HEK293 (cell line): ENCODE results near the gene PGPEP1.

ENCODE experiments used
- CTCF ChIA-PET: fragments of 350-600 bp; formaldehyde crosslinking; extraction: SDS; loops from one replicate; lab custom pipeline; 2021; ENCODE audit warnings: antibody characterized with exemption; lab: Yijun Ruan, JAX
- POLR2A ChIA-PET: fragments of 300-600 bp; formaldehyde crosslinking; extraction: SDS; loops from one replicate; lab custom pipeline; 2020; ENCODE audit warnings: antibody characterized with exemption, inconsistent platforms; lab: Yijun Ruan, JAX
- H3K27ac ChIP-seq: fragments of 200-500 bp; sonication (Bioruptor generic); 2 replicates; pipeline ENCODE4 v1.5.1; 2014; ENCODE audit warnings: low read depth, low read length, control low read depth, inconsistent platforms; ENCODE audit errors: extremely low read depth
- H3K36me3 ChIP-seq, 2 experiments: fragments of 200-500 bp in 1 of 2; sonication (Bioruptor generic) in 1 of 2; 1 replicate in 1 of 2; 2 replicates in 1 of 2; pipeline ENCODE4 v1.5.1; 2014 to 2017; ENCODE audit warnings: inconsistent platforms in 2 of 2, low read length in 2 of 2; ENCODE audit not compliant: control insufficient read depth in 2 of 2, insufficient read depth in 1 of 2
- H3K4me1 ChIP-seq: fragments of 200-500 bp; sonication (Bioruptor generic); 2 replicates; pipeline ENCODE4 v1.5.1; 2014; ENCODE audit warnings: mild to moderate bottlenecking, low read length, inconsistent platforms; ENCODE audit not compliant: control insufficient read depth, insufficient read depth
- H3K4me3 ChIP-seq: 2 replicates; pipeline ENCODE4 v1.5.1; 2011; ENCODE audit warnings: low read depth, mild to moderate bottlenecking, control low read depth, low read length, moderate library complexity
- H3K9me3 ChIP-seq: fragments of 200-500 bp; sonication (Bioruptor generic); 2 replicates; pipeline ENCODE4 v1.5.1; 2014; ENCODE audit warnings: low read depth, low read length, inconsistent platforms; ENCODE audit not compliant: control insufficient read depth, insufficient read depth
- EGR2 ChIP-seq: fragments of 450-650 bp; formaldehyde crosslinking; IDR thresholded peaks from 2 replicates; pipeline ENCODE4 v1.5.1; 2016; ENCODE audit warnings: low read depth, missing biosample characterization, missing genetic modification characterization
- KLF1 ChIP-seq: fragments of 450-650 bp; formaldehyde crosslinking; IDR thresholded peaks from 2 replicates; pipeline ENCODE4 v1.5.1; 2016; ENCODE audit warnings: missing biosample characterization, missing genetic modification characterization
- MYNN ChIP-seq: fragments of 450-650 bp; formaldehyde crosslinking; IDR thresholded peaks from 2 replicates; pipeline ENCODE4 v1.5.1; 2016; ENCODE audit warnings: missing biosample characterization, missing genetic modification characterization, borderline replicate concordance
- MZF1 ChIP-seq: fragments of 450-650 bp; formaldehyde crosslinking; IDR thresholded peaks from 2 replicates; pipeline ENCODE4 v1.5.1; 2017; ENCODE audit warnings: missing biosample characterization, missing genetic modification characterization, borderline replicate concordance
- SCRT2 ChIP-seq: fragments of 450-650 bp; formaldehyde crosslinking; IDR thresholded peaks from 2 replicates; pipeline ENCODE4 v1.5.1; 2016; ENCODE audit warnings: missing biosample characterization, missing genetic modification characterization
- SP7 ChIP-seq: fragments of 450-650 bp; formaldehyde crosslinking; IDR thresholded peaks from 2 replicates; pipeline ENCODE4 v1.5.1; 2016; ENCODE audit warnings: missing biosample characterization, missing genetic modification characterization
- ZBTB1 ChIP-seq: fragments of 450-650 bp; formaldehyde crosslinking; IDR thresholded peaks from 2 replicates; pipeline ENCODE4 v1.5.1; 2016; ENCODE audit warnings: missing biosample characterization, missing genetic modification characterization
- ZNF121 ChIP-seq: fragments of 450-650 bp; formaldehyde crosslinking; IDR thresholded peaks from 2 replicates; pipeline ENCODE4 v1.5.1; 2016; ENCODE audit warnings: missing biosample characterization, missing genetic modification characterization
- ZNF223 ChIP-seq: fragments of 450-650 bp; formaldehyde crosslinking; IDR thresholded peaks from 2 replicates; pipeline ENCODE4 v1.5.1; 2016; ENCODE audit warnings: missing biosample characterization, missing genetic modification characterization
- ZNF24 ChIP-seq: fragments of 450-650 bp; formaldehyde crosslinking; IDR thresholded peaks from 2 replicates; pipeline ENCODE4 v1.5.1; 2016; ENCODE audit warnings: missing biosample characterization, missing genetic modification characterization
- ZNF274 ChIP-seq, 2 experiments: fragments of 200-500 bp in 1 of 2; fragments of 450-650 bp in 1 of 2; sonication (Bioruptor generic) in 1 of 2; formaldehyde crosslinking in 1 of 2; IDR thresholded peaks; 2 replicates each; pipeline versions ENCODE4 v1.5.1 to v1.6.1; 2014 to 2016; ENCODE audit warnings: borderline replicate concordance in 1 of 2, inconsistent platforms in 1 of 2, low read length in 1 of 2, missing biosample characterization in 1 of 2, missing genetic modification characterization in 1 of 2
- ZNF292 ChIP-seq: fragments of 450-650 bp; formaldehyde crosslinking; IDR thresholded peaks from 2 replicates; pipeline ENCODE4 v1.5.1; 2016; ENCODE audit warnings: low read depth, missing biosample characterization, missing genetic modification characterization, borderline replicate concordance
- ZNF302 ChIP-seq: fragments of 450-650 bp; formaldehyde crosslinking; IDR thresholded peaks from 2 replicates; pipeline ENCODE4 v1.5.1; 2016; ENCODE audit warnings: missing biosample characterization, missing genetic modification characterization, low read depth
- ZNF548 ChIP-seq: fragments of 450-650 bp; formaldehyde crosslinking; IDR thresholded peaks from 2 replicates; pipeline ENCODE4 v1.5.1; 2016; ENCODE audit warnings: missing biosample characterization, missing genetic modification characterization
- ZNF623 ChIP-seq: fragments of 450-650 bp; formaldehyde crosslinking; IDR thresholded peaks from 2 replicates; pipeline ENCODE4 v1.5.1; 2016; ENCODE audit warnings: missing biosample characterization, missing genetic modification characterization
- ZNF629 ChIP-seq: fragments of 450-650 bp; formaldehyde crosslinking; IDR thresholded peaks from 2 replicates; pipeline ENCODE4 v1.5.1; 2017; ENCODE audit warnings: missing biosample characterization, missing genetic modification characterization
- ZSCAN30 ChIP-seq: fragments of 450-650 bp; IDR thresholded peaks from 2 replicates; pipeline ENCODE4 v1.5.1; 2018; ENCODE audit warnings: missing biosample characterization, mild to moderate bottlenecking, missing genetic modification characterization, moderate library complexity
- TF ChIP-seq, protein P1 (sequence below): fragments of 450-650 bp; formaldehyde crosslinking; IDR thresholded peaks from 2 replicates; pipeline ENCODE4 v1.5.1; 2016; ENCODE audit warnings: missing biosample characterization, missing genetic modification characterization
- TF ChIP-seq, protein P2 (sequence below): fragments of 450-650 bp; formaldehyde crosslinking; optimal IDR thresholded peaks from 2 replicates; pipeline ENCODE3; 2016; ENCODE audit warnings: missing biosample characterization, mild to moderate bottlenecking, missing genetic modification characterization
- TF ChIP-seq, protein P3 (sequence below): fragments of 450-650 bp; formaldehyde crosslinking; IDR thresholded peaks from 2 replicates; pipeline ENCODE4 v1.5.1; 2017; ENCODE audit warnings: missing biosample characterization, missing genetic modification characterization
- TF ChIP-seq, protein P4 (sequence below): fragments of 450-650 bp; formaldehyde crosslinking; IDR thresholded peaks from 2 replicates; pipeline ENCODE4 v1.5.1; 2016; ENCODE audit warnings: missing biosample characterization, missing genetic modification characterization, borderline replicate concordance

Gene PGPEP1

DNA sequence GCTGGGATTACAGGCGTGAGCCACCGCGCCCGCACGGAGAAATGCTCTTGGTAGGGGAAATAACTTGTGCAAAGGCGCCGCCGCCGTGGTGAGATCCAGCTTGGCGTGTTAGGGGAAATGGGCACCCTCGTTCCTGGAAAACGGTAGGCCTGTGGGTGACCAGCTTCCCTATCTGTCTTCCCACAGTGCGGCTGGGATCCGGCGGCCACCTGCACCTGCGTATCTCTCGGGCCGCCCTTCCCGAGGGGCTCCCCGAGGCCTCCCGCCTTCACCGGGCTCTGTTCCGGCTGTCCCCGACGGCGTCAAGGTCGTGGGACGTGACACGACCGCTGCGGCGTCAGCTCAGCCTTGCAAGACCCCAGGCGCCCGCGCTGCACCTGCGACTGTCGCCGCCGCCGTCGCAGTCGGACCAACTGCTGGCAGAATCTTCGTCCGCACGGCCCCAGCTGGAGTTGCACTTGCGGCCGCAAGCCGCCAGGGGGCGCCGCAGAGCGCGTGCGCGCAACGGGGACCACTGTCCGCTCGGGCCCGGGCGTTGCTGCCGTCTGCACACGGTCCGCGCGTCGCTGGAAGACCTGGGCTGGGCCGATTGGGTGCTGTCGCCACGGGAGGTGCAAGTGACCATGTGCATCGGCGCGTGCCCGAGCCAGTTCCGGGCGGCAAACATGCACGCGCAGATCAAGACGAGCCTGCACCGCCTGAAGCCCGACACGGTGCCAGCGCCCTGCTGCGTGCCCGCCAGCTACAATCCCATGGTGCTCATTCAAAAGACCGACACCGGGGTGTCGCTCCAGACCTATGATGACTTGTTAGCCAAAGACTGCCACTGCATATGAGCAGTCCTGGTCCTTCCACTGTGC is 47.9 kb downstream of the PGPEP1 start (continued):
- TF ChIP-seq ZNF24 (tag by site-specific recombination): 0 out of 2 replicates have a peak, but pooled peaks have one; percentile 38
- TF ChIP-seq, protein P1, sequence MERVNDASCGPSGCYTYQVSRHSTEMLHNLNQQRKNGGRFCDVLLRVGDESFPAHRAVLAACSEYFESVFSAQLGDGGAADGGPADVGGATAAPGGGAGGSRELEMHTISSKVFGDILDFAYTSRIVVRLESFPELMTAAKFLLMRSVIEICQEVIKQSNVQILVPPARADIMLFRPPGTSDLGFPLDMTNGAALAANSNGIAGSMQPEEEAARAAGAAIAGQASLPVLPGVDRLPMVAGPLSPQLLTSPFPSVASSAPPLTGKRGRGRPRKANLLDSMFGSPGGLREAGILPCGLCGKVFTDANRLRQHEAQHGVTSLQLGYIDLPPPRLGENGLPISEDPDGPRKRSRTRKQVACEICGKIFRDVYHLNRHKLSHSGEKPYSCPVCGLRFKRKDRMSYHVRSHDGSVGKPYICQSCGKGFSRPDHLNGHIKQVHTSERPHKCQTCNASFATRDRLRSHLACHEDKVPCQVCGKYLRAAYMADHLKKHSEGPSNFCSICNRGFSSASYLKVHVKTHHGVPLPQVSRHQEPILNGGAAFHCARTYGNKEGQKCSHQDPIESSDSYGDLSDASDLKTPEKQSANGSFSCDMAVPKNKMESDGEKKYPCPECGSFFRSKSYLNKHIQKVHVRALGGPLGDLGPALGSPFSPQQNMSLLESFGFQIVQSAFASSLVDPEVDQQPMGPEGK: no peak; the same call in 1 of the 2 replicates
- TF ChIP-seq ZSCAN30 (tag by site-specific recombination): peak; percentile 66
- no peak for TF ChIP-seq ZBTB1
- TF ChIP-seq ZNF629 (tag by site-specific recombination): peak; percentile 53; the same call in 1 of the 2 replicates
- peak; percentile 52 for TF ChIP-seq KLF1 (tag by site-specific recombination)
- TF ChIP-seq, protein P2, sequence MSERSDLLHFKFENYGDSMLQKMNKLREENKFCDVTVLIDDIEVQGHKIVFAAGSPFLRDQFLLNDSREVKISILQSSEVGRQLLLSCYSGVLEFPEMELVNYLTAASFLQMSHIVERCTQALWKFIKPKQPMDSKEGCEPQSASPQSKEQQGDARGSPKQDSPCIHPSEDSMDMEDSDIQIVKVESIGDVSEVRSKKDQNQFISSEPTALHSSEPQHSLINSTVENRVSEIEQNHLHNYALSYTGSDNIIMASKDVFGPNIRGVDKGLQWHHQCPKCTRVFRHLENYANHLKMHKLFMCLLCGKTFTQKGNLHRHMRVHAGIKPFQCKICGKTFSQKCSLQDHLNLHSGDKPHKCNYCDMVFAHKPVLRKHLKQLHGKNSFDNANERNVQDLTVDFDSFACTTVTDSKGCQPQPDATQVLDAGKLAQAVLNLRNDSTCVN (tag by site-specific recombination): peak; percentile 100
- no peak for TF ChIP-seq ZNF302 (tag by site-specific recombination)
- TF ChIP-seq ZNF223 (tag by site-specific recombination): peak; percentile 86; the same call in 1 of the 2 replicates
- TF ChIP-seq SCRT2: peak; percentile 39; the same call in 1 of the 2 replicates
- peak; percentile 65; the same call in 1 of the 2 replicates for TF ChIP-seq SP7
- TF ChIP-seq ZNF274 (IDR thresholded peaks at IDR 0.05; ENCODE audit: low read length): no peak
- TF ChIP-seq ZNF274 (tag by site-specific recombination; IDR thresholded peaks at IDR 0.05; ENCODE audit: borderline replicate concordance): no peak
- TF ChIP-seq MZF1 (tag by site-specific recombination): no peak
- TF ChIP-seq ZNF292: no peak

DNA sequence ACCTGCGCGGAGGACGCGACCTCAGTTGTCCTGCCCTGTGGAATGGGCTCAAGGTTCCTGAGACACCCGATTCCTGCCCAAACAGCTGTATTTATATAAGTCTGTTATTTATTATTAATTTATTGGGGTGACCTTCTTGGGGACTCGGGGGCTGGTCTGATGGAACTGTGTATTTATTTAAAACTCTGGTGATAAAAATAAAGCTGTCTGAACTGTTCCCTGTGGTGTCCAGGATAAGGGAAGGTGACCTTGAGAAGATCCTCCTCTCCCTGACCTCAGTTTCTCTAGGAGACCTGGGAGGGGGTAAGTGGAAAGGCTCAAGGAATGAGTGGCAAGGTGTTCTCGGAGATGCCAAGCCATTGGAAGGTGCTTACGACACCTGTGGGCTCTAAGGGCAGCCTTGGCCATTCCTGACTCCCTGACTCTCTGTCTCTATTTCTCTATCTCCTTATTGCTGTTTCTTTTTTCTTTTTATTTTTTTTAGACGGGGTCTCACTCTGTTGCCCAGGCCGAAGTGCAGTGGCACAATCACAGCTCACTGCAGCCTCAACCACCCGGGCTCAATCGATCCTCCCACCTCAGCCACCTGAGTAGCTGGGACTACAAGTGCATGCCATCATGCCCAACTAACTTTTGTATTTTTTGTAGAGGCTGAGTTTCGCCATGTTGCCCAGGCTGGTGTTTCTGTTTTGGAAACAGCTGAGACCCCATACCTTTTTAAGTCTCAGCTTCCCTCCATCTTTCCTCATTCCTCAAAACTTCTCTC is 48.7 kb downstream of the PGPEP1 start:
- H3K36me3 ChIP-seq: no peaks in the 10 kb centered on the region
- TF ChIP-seq ZNF121: peak; percentile 87
- TF ChIP-seq ZNF548 (tag by site-specific recombination): no peak
- 0 out of 2 replicates have a peak, but pooled peaks have one; percentile 1 for TF ChIP-seq ZNF623
- CTCF ChIA-PET: interaction anchor here (0.6 to 5.6 kb wide), 22 partner anchors 9 to 239 kb away, joined by 3 to 68 read pairs (median 6); partner anchors contain the start of genes JUND, LRRC25 and SSBP4
- no peaks in the 10 kb centered on the region for H3K4me1 ChIP-seq
- POLR2A ChIA-PET: interaction anchor here (1.0 kb wide), 1 partner anchor 32 kb away, joined by 3 read pairs; no protein-coding TSS in a partner anchor
- no peak overlapping the region for H3K27ac ChIP-seq
- no peak overlapping the region for H3K4me3 ChIP-seq
- no peaks in the 10 kb centered on the region for H3K9me3 ChIP-seq

DNA sequence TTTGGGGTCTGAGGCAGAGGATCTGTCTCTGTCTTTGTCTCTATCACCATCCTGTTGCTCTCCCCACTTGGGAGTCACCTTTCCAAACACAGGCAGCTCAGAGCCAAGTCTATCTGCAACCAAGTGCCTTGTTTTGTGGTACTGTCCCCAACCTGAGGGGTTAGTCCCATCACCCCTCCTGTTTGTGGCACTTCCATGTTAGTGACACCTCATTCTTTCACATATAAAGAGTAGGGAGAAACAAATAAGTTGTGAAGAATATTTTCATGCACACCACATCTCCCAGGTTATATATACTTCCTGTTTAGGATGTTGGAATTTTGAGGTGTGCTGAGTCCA is 49.3 kb downstream of the PGPEP1 start:
- Histone ChIP-seq H3K9me3 (no peaks in the 10 kb centered on the region), H3K36me3 (no peaks in the 10 kb centered on the region), H3K4me1 (no peaks in the 10 kb centered on the region), H3K27ac (no peak overlapping the region), H3K4me3 (no peak overlapping the region)
- CTCF ChIA-PET: interaction anchor here (0.6 to 5.6 kb wide), 10 partner anchors 11 to 110 kb away, joined by 3 to 68 read pairs (median 6); partner anchors contain the start of genes JUND and LRRC25
- POLR2A ChIA-PET: no interaction called here
- no peak for TF ChIP-seq EGR2 (tag by site-specific recombination)
- no peak for TF ChIP-seq MYNN
- TF ChIP-seq, protein P3, sequence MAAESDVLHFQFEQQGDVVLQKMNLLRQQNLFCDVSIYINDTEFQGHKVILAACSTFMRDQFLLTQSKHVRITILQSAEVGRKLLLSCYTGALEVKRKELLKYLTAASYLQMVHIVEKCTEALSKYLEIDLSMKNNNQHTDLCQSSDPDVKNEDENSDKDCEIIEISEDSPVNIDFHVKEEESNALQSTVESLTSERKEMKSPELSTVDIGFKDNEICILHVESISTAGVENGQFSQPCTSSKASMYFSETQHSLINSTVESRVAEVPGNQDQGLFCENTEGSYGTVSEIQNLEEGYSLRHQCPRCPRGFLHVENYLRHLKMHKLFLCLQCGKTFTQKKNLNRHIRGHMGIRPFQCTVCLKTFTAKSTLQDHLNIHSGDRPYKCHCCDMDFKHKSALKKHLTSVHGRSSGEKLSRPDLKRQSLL: no peak
- TF ChIP-seq, protein P4, sequence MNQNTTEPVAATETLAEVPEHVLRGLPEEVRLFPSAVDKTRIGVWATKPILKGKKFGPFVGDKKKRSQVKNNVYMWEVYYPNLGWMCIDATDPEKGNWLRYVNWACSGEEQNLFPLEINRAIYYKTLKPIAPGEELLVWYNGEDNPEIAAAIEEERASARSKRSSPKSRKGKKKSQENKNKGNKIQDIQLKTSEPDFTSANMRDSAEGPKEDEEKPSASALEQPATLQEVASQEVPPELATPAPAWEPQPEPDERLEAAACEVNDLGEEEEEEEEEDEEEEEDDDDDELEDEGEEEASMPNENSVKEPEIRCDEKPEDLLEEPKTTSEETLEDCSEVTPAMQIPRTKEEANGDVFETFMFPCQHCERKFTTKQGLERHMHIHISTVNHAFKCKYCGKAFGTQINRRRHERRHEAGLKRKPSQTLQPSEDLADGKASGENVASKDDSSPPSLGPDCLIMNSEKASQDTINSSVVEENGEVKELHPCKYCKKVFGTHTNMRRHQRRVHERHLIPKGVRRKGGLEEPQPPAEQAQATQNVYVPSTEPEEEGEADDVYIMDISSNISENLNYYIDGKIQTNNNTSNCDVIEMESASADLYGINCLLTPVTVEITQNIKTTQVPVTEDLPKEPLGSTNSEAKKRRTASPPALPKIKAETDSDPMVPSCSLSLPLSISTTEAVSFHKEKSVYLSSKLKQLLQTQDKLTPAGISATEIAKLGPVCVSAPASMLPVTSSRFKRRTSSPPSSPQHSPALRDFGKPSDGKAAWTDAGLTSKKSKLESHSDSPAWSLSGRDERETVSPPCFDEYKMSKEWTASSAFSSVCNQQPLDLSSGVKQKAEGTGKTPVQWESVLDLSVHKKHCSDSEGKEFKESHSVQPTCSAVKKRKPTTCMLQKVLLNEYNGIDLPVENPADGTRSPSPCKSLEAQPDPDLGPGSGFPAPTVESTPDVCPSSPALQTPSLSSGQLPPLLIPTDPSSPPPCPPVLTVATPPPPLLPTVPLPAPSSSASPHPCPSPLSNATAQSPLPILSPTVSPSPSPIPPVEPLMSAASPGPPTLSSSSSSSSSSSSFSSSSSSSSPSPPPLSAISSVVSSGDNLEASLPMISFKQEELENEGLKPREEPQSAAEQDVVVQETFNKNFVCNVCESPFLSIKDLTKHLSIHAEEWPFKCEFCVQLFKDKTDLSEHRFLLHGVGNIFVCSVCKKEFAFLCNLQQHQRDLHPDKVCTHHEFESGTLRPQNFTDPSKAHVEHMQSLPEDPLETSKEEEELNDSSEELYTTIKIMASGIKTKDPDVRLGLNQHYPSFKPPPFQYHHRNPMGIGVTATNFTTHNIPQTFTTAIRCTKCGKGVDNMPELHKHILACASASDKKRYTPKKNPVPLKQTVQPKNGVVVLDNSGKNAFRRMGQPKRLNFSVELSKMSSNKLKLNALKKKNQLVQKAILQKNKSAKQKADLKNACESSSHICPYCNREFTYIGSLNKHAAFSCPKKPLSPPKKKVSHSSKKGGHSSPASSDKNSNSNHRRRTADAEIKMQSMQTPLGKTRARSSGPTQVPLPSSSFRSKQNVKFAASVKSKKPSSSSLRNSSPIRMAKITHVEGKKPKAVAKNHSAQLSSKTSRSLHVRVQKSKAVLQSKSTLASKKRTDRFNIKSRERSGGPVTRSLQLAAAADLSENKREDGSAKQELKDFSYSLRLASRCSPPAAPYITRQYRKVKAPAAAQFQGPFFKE: no peak
